GM19372 (cell line): Measurements from ENCODE around the gene PITPNB.

Experiments
- ATAC-seq: cut with Tn5 transposase; IDR thresholded peaks from one replicate; pipeline ENCODE4 v1.9.1; 2021; ENCODE audit warnings: mild to moderate bottlenecking, low read depth, moderate library complexity; ENCODE audit not compliant: unreplicated experiment

The PITPNB gene

DNA sequence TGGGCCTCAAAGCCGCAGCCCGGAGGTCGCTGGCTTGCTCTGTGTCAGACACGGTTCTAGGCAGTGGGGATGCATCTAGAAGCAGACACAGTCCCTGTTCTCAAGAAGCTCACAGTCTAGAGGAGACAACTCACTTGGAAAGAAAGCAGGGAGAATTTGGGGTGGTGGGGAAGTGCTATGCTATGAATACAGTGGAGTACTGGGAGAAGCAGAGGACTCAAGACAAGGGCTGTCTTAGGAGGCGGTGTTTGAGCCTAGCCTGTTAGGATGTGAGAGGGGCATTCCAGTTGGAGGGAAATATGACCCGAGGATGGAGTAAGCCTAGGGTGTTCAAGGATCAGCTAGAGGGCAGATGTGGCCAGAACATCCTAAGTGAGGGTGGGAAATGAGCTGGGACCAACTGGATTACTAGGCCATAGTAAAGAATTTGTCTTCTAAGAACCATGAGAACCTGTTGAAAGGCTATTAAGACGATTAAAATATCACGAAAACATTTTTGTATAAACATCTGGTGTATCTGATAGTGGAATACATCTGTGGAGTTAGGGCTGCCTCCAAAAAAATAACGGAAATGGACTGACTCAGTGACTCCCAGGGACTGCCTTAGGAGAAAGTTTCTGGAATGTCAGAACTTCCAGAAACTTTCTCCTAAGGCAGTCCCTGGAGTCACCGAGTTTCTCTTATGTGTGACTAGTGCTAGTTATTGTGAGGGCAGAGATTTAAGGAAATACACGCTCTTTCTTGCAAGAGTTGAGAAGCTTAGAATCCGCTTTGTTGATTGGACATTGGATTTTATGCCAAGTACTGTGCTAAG is 1.1 kb upstream of the PITPNB start:
- peak; percentile 31 for ATAC-seq

DNA sequence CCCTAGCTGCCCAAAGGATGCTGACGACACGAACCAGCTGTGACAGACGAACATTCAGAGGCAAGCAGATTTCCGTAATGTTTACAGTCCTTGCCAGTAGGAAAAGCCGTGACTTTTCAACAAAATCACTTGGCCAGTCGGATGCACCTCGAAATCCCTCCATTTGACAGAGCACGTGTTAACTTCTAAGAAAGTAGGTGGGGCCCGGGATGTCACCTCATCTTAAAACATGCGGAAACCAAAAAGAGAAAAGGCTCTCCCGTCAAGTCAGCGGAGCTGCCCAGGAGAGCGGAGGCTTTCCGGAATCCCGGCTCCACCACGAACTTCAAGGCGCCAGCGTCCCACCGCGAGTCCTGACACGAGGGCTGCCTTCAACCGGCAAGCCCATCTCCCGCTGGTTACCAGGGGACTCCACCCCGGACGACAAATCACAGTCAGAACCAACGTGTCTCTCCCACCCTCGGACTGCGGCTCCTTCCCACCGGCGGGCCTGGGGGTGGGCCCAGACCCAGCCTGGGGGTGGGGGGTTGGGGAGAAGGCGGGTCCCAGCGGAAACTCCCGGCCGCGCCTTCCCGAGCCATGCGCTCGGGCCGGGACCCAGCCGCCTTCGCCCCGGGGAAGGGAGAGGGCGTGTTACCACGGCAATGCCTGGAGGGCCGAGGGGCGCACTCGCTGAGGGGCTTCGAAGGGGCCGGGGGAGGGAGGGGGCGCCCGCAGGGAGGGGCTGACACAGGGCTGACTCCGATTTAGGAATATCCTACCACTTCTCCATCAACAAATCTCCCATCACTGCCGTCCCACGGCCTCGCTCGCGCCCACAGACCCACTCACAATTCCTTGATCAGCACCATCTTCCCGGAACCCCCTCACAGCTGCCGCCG is 475 bp downstream of the PITPNB start:
- ATAC-seq = peak; percentile 19

DNA sequence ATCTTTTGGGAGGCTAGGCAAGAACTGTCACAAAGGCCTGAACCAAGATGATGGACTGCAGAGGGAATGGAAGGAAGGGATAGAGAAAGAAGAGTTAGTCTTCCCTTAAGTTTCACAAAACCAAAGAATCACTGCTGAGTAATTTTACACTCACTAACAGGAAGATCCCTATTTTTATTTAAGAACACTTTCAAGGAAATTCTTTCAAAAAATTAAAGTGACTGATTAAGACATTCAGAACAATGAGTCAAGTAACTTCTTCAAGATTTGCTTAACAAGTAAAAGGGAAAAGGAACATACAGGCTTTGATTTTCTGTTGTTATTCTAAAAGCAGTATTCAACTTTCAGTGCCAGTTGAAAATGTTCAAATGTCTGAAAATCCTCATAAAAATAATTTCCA is 3.1 kb downstream of the PITPNB start:
- ATAC-seq = no peak

DNA sequence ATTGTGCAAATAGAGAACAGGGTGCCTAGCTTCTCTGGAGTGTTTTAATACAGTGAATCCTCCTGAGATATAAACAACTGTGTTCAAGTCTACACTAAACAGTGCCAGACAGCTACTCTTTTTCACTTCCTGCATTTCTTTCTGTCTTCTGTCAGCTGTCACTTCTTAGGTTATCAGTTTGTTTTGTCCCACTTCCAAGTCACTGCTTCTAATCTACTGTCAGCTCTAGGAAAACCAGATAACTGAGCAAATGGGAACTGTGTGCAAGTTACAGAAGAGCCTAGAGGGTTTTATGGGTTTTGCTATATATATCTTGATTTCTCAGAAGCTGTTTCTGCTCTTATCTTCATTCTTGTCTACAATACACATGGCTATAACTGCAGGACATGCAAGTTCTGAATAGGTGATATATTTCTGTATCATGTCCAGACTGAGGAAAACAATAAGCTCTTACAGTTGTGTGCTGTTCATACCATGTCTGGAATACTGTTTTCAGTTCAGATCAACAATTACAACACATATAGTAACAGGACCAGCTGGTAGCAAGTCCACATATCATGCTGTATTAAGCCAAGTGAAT is 5.8 kb downstream of the PITPNB start:
- ATAC-seq = no peak

DNA sequence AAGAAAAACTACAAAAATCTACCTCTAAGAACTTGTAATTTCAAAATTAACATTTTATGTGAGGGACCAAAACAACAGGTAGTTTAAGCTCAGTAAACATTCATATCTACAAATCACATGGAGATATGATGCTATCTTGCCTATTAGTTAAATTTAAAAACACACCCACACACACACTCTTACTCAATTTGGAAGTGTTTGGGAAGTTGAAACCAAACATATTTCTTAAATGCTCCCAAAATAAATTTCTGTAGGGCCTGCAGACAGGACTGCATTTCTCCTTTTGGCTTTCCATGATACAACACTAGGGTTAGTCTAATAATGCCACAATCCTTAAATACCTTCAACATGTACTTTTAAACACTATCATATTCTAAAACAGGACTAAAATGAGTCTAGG is 7.0 kb downstream of the PITPNB start:
- no peak for ATAC-seq

DNA sequence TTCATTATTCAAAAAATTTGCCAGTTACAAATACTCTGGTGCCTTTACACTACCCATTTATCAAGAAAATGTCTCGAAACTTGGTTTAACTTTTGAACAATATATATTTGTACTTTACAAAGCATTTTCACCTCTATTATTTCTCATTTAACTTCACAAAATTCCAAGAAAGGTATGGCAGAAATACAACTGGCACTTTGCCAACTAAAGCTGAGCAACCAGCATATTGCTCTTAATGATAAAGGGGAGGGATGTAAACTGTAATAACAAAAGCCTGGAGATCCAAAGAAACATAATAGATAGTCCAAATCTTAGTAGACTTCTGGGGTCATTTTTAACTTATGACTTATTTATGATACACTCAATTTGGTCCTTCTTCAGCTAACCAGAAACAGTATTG is 7.7 kb downstream of the PITPNB start:
- ATAC-seq = no peak

DNA sequence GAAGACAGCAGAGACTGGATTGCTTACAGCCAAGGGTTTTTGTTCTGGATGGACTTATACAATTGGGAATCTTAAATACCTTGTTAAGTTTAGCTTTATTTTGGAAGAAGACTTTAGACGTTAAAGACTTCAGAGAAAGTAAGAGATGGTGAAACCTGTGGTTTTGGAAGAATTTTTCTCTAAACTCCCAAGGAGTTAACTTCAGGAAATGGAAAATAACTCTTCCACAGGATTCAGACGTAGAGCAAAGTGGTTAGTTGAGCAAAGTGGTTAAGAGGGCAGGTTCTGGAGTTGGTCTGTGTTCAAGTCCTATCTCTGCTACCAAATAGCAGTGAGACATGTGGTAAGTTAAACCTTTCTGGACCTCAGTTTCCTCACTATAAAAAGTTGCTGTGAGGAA is 12.8 kb downstream of the PITPNB start:
- no peak for ATAC-seq

DNA sequence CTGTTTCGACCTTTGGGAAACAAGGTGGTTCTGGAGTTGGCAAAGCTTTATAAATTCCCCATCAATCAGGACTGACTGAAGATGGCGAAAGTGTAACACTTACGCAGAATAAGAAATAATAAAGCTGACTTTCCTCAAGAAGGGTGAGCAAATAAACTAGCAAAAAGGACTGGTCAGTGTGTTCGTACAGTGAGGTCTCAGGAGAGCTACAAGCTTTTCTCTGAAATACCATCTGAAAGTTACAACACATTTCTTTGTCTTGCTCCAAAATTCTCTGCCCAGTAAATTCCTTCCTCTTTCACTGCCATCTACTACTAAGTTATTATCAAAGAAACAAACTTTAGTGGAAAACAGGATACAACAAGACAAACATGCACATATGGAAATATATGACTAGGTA is 13.4 kb downstream of the PITPNB start:
- no peak for ATAC-seq

DNA sequence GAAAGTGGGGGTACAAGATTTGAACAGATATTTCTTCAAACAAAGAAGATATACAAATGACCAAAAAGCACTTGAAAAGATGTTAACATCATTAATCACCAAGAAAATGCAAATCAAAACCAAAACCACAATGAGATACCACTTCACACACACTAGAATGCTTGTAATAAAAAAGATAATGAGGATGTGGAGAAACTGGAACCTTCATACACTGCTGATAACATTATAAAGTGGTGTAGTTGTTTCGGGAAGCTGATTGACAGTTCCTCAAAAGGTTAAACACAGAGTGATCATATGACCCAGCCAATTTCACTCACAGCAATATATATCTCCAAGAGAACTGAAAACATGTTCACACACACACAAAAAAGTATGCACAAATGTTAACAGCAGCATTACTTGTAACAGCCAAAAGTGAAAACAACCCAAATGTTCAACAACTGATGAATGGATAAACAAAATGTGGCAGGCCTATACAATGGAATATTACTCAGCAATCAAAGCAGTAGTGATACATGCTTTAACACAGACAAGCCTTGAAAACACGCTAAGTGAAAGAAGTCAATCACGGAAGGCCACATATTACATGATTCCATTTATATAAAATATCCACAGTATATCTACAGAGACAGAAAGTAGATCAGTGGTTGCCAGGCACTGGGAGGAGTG is 15.1 kb downstream of the PITPNB start:
- ATAC-seq = no peak

DNA sequence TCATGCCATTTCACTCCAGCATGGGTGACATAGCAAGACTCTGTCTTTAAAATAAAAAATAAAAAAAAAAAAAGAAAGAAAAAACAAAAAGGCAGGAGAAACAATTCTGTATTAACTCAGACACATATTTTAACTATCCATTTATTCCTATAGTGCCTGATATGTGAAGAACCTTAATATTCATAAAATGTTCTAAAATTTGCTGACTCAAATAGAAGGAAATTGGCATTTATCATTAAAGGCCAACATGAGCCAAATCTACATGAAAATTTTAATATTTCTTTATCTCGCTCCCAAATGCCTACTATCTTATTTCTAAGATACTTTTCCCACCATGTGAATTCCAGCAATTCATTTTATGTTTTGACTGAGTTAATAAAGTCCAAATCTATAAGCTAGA is 18.9 kb downstream of the PITPNB start:
- no peak for ATAC-seq

DNA sequence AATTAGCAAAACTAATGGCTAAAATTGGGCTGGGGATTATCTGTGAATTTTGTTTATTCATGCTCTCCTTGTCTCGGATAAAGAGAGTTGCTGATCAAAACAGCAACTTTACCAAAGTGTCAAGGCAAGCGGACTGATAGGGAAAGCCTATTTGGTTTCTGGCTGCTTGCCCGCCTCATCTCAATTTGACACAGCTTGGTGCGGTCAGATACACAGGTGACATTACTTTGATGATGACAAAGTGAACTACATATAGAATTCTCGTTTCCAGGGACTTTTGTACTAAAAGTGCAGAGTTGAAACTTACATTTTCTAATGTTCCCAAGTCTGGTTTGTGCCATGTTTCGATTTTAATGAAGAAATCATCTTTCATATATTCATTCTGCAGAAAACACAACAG is 22.8 kb downstream of the PITPNB start:
- peak; percentile 60 for ATAC-seq

DNA sequence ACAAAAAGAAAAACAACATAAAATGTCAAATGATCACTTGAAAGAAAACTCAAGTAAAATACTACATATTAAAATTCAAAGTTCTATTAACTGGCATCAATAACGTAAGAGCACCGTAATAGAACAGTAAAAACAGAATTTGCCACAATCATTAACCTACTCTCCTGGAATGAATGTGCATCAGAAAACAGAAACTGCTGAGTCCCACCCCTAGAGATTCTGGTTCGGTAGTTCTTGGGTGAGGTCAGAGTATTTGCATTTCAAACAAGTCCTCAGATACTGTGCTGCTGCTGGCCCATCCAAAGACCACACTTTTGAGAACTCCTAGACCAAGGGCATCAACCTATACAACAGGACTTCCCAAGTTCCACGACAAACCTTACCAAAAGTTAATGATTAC is 23.5 kb downstream of the PITPNB start:
- ATAC-seq = peak; percentile 88

DNA sequence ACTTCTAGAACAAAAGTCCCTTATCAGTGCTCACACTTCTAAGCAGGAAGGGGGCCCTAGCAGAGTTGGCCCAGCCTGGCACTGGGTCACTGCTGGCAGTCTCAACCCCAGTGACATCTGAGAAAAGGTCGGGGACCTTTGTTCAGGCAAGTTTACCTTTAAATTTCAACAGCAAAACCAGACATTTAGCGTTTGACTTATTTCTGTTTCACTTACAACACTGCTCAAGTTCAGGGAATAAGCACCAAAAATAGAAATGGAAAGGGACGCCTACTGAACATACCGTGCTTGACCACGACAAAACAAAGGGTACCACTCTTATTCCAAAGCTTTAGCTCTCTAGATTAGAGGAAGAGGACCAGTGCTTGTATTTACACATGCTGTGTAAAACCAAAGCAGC is 26.2 kb downstream of the PITPNB start:
- no peak for ATAC-seq

DNA sequence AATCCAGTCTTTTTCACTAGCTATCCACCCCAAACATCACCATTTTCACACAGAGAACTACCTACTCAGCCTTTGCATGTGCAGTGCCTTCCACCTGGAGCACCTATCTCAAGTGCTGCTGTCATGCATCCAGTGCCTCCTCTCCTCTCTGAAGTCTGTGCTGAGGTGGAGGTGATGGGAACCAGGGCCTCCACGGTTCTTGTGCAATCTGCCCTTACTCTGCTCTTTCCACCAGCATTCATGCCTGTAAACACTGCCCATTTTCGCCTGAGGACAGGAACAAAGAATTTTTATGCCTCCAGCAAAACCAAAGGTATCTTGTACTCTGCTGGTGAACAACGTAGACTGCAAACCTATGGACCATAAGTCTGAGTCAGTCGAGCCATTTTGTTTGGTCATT is 27.0 kb downstream of the PITPNB start:
- no peak for ATAC-seq

DNA sequence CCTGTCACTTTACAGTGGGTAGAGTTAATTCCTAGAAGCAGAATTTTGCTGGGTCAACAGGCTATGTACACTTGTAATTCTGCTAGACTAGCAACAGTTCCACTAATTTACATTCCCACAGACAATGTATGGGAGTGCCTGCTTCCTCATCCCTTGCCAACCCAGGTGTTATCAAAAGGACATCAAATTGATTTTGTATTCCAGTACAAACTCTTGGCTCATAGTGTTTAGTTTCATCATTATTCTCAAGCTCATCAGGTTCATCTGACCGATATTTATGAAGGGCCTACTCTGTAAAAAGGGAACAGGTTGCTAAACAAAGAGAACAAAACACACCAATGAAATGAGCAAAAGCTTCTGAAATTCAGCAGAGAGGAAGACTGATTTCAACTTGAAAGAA is 30.7 kb downstream of the PITPNB start:
- ATAC-seq = no peak

DNA sequence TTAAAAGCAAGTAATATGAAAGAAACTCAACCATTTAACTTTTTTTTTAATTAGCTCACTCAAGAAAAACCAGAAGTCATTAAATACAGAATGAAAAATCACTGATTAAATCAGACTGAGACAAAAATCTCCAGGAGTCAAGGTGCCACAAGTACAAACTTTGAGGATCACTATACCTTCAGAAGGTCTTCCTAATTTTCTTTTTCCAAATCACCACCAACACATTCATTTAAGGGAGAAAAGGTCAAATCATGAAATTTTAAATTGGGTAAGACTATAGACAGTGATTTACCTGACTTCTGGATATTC is 32.3 kb downstream of the PITPNB start:
- ATAC-seq = no peak

DNA sequence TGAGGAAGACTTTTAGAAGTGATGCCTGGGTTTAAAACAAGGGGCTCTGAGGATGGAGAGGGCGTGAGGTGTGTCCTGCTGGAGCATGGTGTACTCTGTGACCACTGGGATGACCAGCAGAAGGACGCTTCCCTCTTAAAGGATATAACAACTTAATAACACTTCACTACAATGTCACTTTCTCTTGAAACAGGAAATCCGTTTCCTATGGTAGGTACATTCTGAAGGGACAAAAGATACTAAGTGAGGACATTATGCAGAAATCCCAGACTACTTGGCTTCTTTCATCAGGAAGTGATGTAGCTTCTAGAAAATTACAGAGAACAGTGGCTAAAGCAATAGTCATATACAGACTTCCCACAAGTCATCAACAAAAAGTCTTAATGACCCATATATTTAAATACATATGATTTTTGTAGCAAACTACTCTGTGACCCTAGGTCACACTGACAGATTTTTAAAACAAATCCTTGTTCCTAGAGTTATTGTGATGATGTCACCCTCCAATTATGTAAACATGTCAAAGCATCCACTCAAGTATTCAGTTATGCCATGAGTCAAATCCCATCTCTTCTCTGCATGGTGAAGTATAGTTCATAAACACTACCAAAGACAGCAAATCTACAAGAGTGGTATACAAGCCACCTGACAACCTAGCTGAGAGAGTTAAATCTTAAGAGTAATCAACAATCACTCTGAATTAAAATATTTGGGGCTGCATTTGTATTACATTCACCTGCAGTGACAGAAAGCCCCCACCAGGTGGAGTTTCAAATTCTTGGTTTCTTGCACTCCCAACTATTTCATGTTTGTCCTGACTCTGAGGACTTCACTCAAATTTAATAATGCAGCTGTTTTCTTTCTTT is 32.8 kb downstream of the PITPNB start:
- no peak for ATAC-seq

DNA sequence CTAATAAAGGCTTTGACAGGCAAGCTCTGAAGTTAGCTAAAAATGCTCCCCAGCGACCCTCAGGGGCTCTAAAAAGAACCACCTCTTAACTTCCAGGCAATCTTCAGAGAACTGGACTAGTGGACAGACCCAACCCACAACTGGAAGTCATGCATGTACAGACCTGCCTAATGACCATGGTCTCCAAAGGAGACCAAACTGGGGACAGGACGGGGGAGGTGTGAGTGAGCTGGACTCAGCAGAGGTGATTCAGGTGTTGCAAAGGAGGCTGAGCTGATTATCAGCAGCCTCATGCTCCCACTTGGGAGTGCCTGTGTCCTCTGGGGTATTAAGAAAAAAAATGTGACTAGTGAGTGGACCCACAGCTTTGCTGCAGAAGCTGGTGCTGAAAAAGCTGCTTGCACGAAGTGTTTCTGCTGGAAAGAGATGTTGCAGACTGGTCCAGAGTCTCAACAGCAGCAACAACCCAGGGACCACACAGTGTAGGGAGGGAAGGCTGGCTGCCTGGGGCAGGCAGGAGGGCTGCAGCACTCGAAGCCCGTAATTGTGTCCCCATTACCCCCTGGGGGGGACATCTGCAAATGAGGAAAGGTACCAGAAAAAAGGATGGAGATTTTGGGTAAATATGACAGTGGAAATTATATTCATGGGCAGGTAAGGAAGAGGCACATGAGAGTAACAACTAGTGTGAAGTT is 35.3 kb downstream of the PITPNB start:
- no peak for ATAC-seq

DNA sequence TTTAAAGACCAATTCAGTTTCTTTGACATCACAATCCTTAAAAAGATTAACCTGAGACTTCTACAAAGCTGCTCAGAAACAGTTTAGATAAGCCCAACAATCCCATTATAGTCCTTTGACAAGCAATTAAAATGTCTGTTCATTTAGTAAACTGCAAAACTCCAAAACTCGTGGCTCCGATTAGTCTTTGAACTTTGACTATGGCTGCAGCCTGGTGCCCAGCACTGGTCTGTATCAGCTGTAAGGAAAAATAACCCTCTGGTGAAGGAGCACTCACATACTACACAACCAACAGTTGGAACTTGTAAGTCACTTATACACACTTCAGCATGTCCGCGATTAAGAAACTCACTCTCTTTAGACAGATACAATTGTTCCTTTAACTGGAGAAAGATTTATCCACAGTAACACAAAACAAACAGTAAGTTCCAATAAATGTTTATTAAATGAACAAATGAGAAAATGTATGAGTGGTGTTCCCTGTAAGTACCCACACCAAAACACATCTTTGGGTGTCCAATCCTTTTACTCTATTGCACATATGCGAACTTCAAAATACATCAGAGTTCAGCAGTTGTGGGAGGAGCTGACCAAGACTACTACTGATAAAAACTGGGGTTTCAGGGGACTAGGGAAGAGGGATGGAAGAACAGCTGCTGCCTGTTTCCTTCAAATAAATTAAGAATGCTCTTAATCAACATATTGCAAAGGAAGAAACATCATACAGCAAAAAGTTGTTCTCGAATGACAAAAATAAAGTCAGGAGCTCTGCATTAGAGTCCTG is 36.4 kb downstream of the PITPNB start:
- ATAC-seq = no peak
